Smooth muscle cell (in vitro differentiated cells): ENCODE measurements around the gene CRYZL1. TPM values are rescaled to one million over a fixed set of nuclear protein-coding genes. Genes with fewer than 3 reads are reported as not detected.

ENCODE experiments used
- DNase-seq: peaks from one replicate; lab custom pipeline; 2025; ENCODE audit not compliant: unreplicated experiment; lab: John Stamatoyannopoulos, UW
- H2AFZ ChIP-seq: fragments of 200-600 bp; sonication (generic); 2 replicates; pipeline ENCODE4 v1.6.0; 2016; ENCODE audit warnings: antibody characterized with exemption, low read depth, mild to moderate bottlenecking
- H3F3A ChIP-seq: fragments of 200-600 bp; sonication (generic); 2 replicates; pipeline ENCODE4 v1.6.0; 2017; ENCODE audit warnings: antibody characterized with exemption, low read depth
- H3K27ac ChIP-seq: fragments of 200-600 bp; sonication (generic); 2 replicates; pipeline ENCODE4 v1.5.1; 2016; ENCODE audit warnings: low read depth, mild to moderate bottlenecking
- H3K27me3 ChIP-seq: fragments of 200-600 bp; sonication (generic); 2 replicates; pipeline ENCODE4 v1.6.1; 2016; ENCODE audit warnings: low read depth, mild to moderate bottlenecking
- H3K36me3 ChIP-seq: fragments of 200-600 bp; sonication (generic); 2 replicates; pipeline ENCODE4 v1.5.1; 2016; ENCODE audit warnings: low read depth
- H3K4me1 ChIP-seq: fragments of 200-600 bp; sonication (generic); 2 replicates; pipeline ENCODE4 v1.5.1; 2016; ENCODE audit warnings: low read depth
- H3K4me2 ChIP-seq: fragments of 200-600 bp; sonication (generic); 2 replicates; pipeline ENCODE4 v1.6.0; 2016; ENCODE audit warnings: mild to moderate bottlenecking
- H3K4me3 ChIP-seq: fragments of 200-600 bp; sonication (generic); 2 replicates; pipeline ENCODE4 v1.5.1; 2016; ENCODE audit warnings: mild to moderate bottlenecking
- H3K79me2 ChIP-seq: fragments of 200-600 bp; sonication (generic); 2 replicates; pipeline ENCODE4 v1.6.0; 2016; ENCODE audit warnings: low read depth, mild to moderate bottlenecking
- H3K9ac ChIP-seq: fragments of 200-600 bp; sonication (generic); 2 replicates; pipeline ENCODE4 v1.6.0; 2016; ENCODE audit warnings: low read depth
- H3K9me3 ChIP-seq: fragments of 200-600 bp; sonication (generic); replicated peaks from 2 replicates; pipeline ENCODE4 v1.5.1; 2016; ENCODE audit warnings: low read depth
- H4K20me1 ChIP-seq: fragments of 200-600 bp; sonication (generic); 2 replicates; pipeline ENCODE4 v1.6.0; 2016; ENCODE audit warnings: low read depth
- CTCF ChIP-seq: fragments of 200-600 bp; sonication (generic); IDR thresholded peaks from 2 replicates; pipeline ENCODE4 v1.5.1; 2017; ENCODE audit warnings: borderline replicate concordance, mild to moderate bottlenecking, antibody characterized with exemption; ENCODE audit not compliant: insufficient read depth, poor library complexity, severe bottlenecking
- WGBS: methylation state at CpG from one replicate; pipeline ENCODE4 v1.1.7; 2016; ENCODE audit warnings: low lambda C conversion rate; 5-methylcytosine and 5-hydroxymethylcytosine counted together
- polyA plus RNA-seq: library from polyadenylated mRNA; unstranded; fragments of >200 nt; fragmentation: Nextera tagmentation; extraction: Ambion mirVana; gene quantifications from 2 replicates; pipeline ENCODE4 v1.2.1, GENCODE V29; 2016
- total RNA-seq: library from RNA; depleted of rRNA; stranded (reverse); fragments of >200 nt; gene quantifications from 2 replicates; pipeline ENCODE4 v1.2.3, GENCODE V29; 2014

The CRYZL1 gene
- total and polyA plus RNA-seq, 2 experiments from 2014 or later = 37.7 to 48.3 TPM

- Histone ChIP-seq H3K36me3 (peaks cover 7% of the 10 kb centered on the region), H3K4me2 (peak overlapping the region; percentile 96), H3F3A (peaks cover 11% of the 10 kb centered on the region), H3K4me3 (peak overlapping the region; percentile 99), H3K9me3 (no peaks in the 10 kb centered on the region), H2AFZ (no peak overlapping the region), H3K27me3 (no peaks in the 10 kb centered on the region), H4K20me1 (peaks cover 24% of the 10 kb centered on the region), H3K27ac (no peak overlapping the region), H3K79me2 (peaks cover 57% of the 10 kb centered on the region), H3K9ac (no peak overlapping the region), H3K4me1 (peaks cover 27% of the 10 kb centered on the region)
- DNase-seq = no peak
- no peak for TF ChIP-seq CTCF
- WGBS = 76% methylated on average over 3 of the region's 3 CpGs
These were observed 100.8 kb downstream of the CRYZL1 start for GRCh38 chr21:33540711-33541104.

GRCh38 chr21:33539616-33540015, 101.9 kb downstream of the CRYZL1 start:
- Histone ChIP-seq H3F3A (peaks cover 11% of the 10 kb centered on the region), H2AFZ (no peak overlapping the region), H3K4me2 (no peak overlapping the region), H3K27ac (no peak overlapping the region), H4K20me1 (peaks cover 14% of the 10 kb centered on the region), H3K9ac (no peak overlapping the region), H3K4me1 (peaks cover 17% of the 10 kb centered on the region), H3K36me3 (peaks cover 7% of the 10 kb centered on the region), H3K4me3 (no peak overlapping the region), H3K27me3 (no peaks in the 10 kb centered on the region), H3K79me2 (peaks cover 46% of the 10 kb centered on the region), H3K9me3 (no peaks in the 10 kb centered on the region)
- DNase-seq = no peak
- TF ChIP-seq CTCF = no peak
- 97% methylated on average over 4 of the region's 4 CpGs for WGBS

Other genes starting within 250 kb of the CRYZL1 start
- 117 and 134 TPM in 2 replicates for gene IFNGR2, start 238.3 kb downstream of the CRYZL1 start, total RNA-seq
- 127 and 132 TPM in 2 replicates for gene IFNGR2, start 238.3 kb downstream of the CRYZL1 start, polyA plus RNA-seq
- gene TMEM50B, start 161.8 kb downstream of the CRYZL1 start, total RNA-seq = 31.4 and 51.0 TPM in 2 replicates
- gene TMEM50B, start 161.8 kb downstream of the CRYZL1 start, polyA plus RNA-seq = 29.9 and 42.9 TPM in 2 replicates
- gene DNAJC28, start 150.0 kb downstream of the CRYZL1 start, total RNA-seq = 0.85 and 3.7 TPM in 2 replicates
- gene DNAJC28, start 150.0 kb downstream of the CRYZL1 start, polyA plus RNA-seq = 0.69 and 1.3 TPM in 2 replicates
- 38.3 and 62.1 TPM in 2 replicates for gene GART, start 99.6 kb downstream of the CRYZL1 start, total RNA-seq
- 29.0 and 31.5 TPM in 2 replicates for gene GART, start 99.6 kb downstream of the CRYZL1 start, polyA plus RNA-seq
- gene SON, start 98.7 kb downstream of the CRYZL1 start, total RNA-seq = 164 and 304 TPM in 2 replicates
- 286 and 404 TPM in 2 replicates for gene SON, start 98.7 kb downstream of the CRYZL1 start, polyA plus RNA-seq
- gene DONSON, start 53.1 kb downstream of the CRYZL1 start, total RNA-seq = 39.9 and 41.7 TPM in 2 replicates
- gene DONSON, start 53.1 kb downstream of the CRYZL1 start, polyA plus RNA-seq = 38.0 and 41.0 TPM in 2 replicates
- 39.8 and 76.5 TPM in 2 replicates for gene ITSN1, start 760 bp upstream of the CRYZL1 start, total RNA-seq
- 36.4 and 41.8 TPM in 2 replicates for gene ITSN1, start 760 bp upstream of the CRYZL1 start, polyA plus RNA-seq